Trophoblast cell (in vitro differentiated cells and primary cell): ENCODE measurements around the gene ITGA6.

Experiments
- DNase-seq, 2 donors: peaks; one replicate each; pipeline ENCODE4 v3.0.0-alpha.2; 2016
- H2AFZ ChIP-seq: 2 replicates; pipeline ENCODE4 v1.6.1; 2013; ENCODE audit warnings: low read length, moderate library complexity, mild to moderate bottlenecking; ENCODE audit not compliant: insufficient read depth, poor library complexity
- H2AK5ac ChIP-seq: 2 replicates; pipeline ENCODE4 v1.6.1; 2013; ENCODE audit warnings: mild to moderate bottlenecking, low read length
- H2BK120ac ChIP-seq: 2 replicates; pipeline ENCODE4 v1.6.1; 2013; ENCODE audit warnings: low read length, mild to moderate bottlenecking, moderate library complexity; ENCODE audit not compliant: insufficient read depth, poor library complexity
- H2BK12ac ChIP-seq: 2 replicates; pipeline ENCODE4 v1.6.1; 2013; ENCODE audit warnings: mild to moderate bottlenecking, low read length, moderate library complexity
- H2BK5ac ChIP-seq: 2 replicates; pipeline ENCODE4 v1.6.1; 2013; ENCODE audit warnings: low read length, low read depth, moderate library complexity, mild to moderate bottlenecking; ENCODE audit not compliant: poor library complexity
- H3K14ac ChIP-seq: 2 replicates; pipeline ENCODE4 v1.6.1; 2013; ENCODE audit warnings: mild to moderate bottlenecking, low read length
- H3K18ac ChIP-seq: 2 replicates; pipeline ENCODE4 v1.6.1; 2013; ENCODE audit warnings: mild to moderate bottlenecking, low read length
- H3K23ac ChIP-seq: 2 replicates; pipeline ENCODE4 v1.6.1; 2013; ENCODE audit warnings: low read length
- H3K27ac ChIP-seq: 2 replicates; pipeline ENCODE4 v1.5.1; 2013; ENCODE audit warnings: low read depth, mild to moderate bottlenecking, inconsistent platforms, low read length, moderate library complexity
- H3K27me3 ChIP-seq: 2 replicates; pipeline ENCODE4 v1.6.1; 2013; ENCODE audit warnings: inconsistent platforms, mild to moderate bottlenecking, low read length, moderate library complexity; ENCODE audit not compliant: insufficient read depth
- H3K36me3 ChIP-seq, 2 experiments: 1 replicate in 1 of 2; 2 replicates in 1 of 2; pipeline ENCODE4 v1.6.1; 2013; ENCODE audit warnings: low read length in 2 of 2, mild to moderate bottlenecking in 2 of 2, moderate library complexity in 1 of 2; ENCODE audit not compliant: insufficient read depth in 2 of 2, control insufficient read depth in 1 of 2
- H3K4ac ChIP-seq: 2 replicates; pipeline ENCODE4 v1.6.1; 2013; ENCODE audit warnings: low read depth, mild to moderate bottlenecking, low read length, moderate library complexity
- H3K4me1 ChIP-seq, 2 experiments: 1 replicate in 1 of 2; 2 replicates in 1 of 2; pipeline ENCODE4 v1.6.1; 2013; ENCODE audit warnings: low read length in 2 of 2, mild to moderate bottlenecking in 2 of 2, moderate library complexity in 1 of 2; ENCODE audit not compliant: insufficient read depth in 2 of 2, control insufficient read depth in 1 of 2
- H3K4me2 ChIP-seq: 2 replicates; pipeline ENCODE4 v1.6.1; 2013; ENCODE audit warnings: inconsistent platforms, mild to moderate bottlenecking, low read length, moderate library complexity
- H3K4me3 ChIP-seq: 2 replicates; pipeline ENCODE4 v1.5.1; 2013; ENCODE audit warnings: mild to moderate bottlenecking, low read depth, low read length, inconsistent platforms
- H3K79me1 ChIP-seq: one replicate; pipeline ENCODE4 v1.6.1; 2013; ENCODE audit warnings: low read length
- H3K79me2 ChIP-seq: 2 replicates; pipeline ENCODE4 v1.6.1; 2013; ENCODE audit warnings: low read length, mild to moderate bottlenecking; ENCODE audit not compliant: control insufficient read depth, insufficient read depth, poor library complexity
- H3K9ac ChIP-seq: 2 replicates; pipeline ENCODE4 v1.6.1; 2013; ENCODE audit warnings: mild to moderate bottlenecking, low read length
- H3K9me3 ChIP-seq: 2 replicates; pipeline ENCODE4 v1.6.1; 2013; ENCODE audit warnings: low read depth, mild to moderate bottlenecking, control low read depth, inconsistent platforms, low read length; ENCODE audit not compliant: insufficient read depth
- H4K12ac ChIP-seq: 2 replicates; pipeline ENCODE4 v1.6.1; 2013; ENCODE audit warnings: low read depth, mild to moderate bottlenecking, low read length, moderate library complexity
- H4K8ac ChIP-seq: 2 replicates; pipeline ENCODE4 v1.6.1; 2013; ENCODE audit warnings: low read depth, mild to moderate bottlenecking, low read length, moderate library complexity
- H4K91ac ChIP-seq: one replicate; pipeline ENCODE4 v1.6.1; 2013; ENCODE audit warnings: low read depth, mild to moderate bottlenecking, low read length, moderate library complexity
- WGBS: extraction: QIAGEN DNeasy Blood & Tissue Kit; methylation state at CpG from one replicate; pipeline ENCODE4 v1.1.7; 2013; ENCODE audit warnings: missing lambda C conversion rate; ENCODE audit not compliant: insufficient read length, insufficient coverage; ENCODE audit errors: extremely low coverage; 5-methylcytosine and 5-hydroxymethylcytosine counted together

Gene ITGA6

DNA sequence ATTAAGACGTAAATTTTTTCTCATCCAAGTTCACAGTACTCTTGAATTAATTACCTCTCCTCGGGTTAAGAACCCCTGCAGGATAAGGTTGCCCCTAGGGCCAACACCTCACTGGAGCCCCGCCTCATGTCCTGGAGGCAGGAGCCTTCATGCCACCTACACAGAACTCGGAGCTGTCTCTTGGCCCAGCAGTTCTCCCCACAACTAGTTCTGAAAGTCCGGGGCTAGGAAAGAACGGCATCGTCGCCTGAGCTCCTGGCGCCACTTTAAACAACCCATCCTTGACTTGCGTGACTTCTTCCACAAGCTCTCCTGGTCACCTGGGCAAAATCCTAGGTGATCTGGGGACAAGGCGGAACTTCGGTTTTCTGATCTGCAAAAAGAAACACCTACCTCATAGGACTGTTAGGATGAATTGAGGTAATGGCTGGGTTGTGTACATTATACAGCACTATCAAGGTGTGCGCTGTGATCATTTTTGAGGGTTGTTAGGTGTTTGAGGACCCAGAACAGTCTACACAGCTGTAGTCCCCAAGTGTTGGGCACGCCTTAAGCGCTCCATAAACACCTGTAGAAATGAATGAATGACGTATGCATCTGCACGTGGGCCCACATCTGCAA, 641 bp upstream of the ITGA6 start:
- no peak overlapping the region for H4K91ac ChIP-seq
- no peaks in the 10 kb centered on the region for H3K9me3 ChIP-seq
- peak overlapping the region; percentile 75 for H3K4me3 ChIP-seq

GRCh38 chr2:172427990-172428831, 825 bp downstream of the ITGA6 start:
- H2BK120ac ChIP-seq = peak overlapping the region; percentile 64
- peaks cover 2 to 10% of the 10 kb centered on the region in 2 experiments for H3K4me1 ChIP-seq
- H3K27ac ChIP-seq = no peak overlapping the region
- H3K36me3 ChIP-seq = no peaks in the 10 kb centered on the region
- H3K9me3 ChIP-seq = no peaks in the 10 kb centered on the region
- H3K4me3 ChIP-seq = peak overlapping the region; percentile 75
- no CpG with 5 or more reads among the region's 63 CpGs for WGBS
- peak in 1 of 2 donors; percentile 43 for DNase-seq
- no peaks in the 10 kb centered on the region for H3K27me3 ChIP-seq
- no peak overlapping the region for H3K23ac ChIP-seq
- H4K8ac ChIP-seq = peak overlapping the region; percentile 46
- no peak overlapping the region for H4K12ac ChIP-seq
- H2BK12ac ChIP-seq = no peak overlapping the region
- no peak overlapping the region for H2AK5ac ChIP-seq
- H2AFZ ChIP-seq = peak overlapping the region; percentile 38
- peak overlapping the region; percentile 82 for H3K4me2 ChIP-seq
- H3K79me1 ChIP-seq = peaks cover 3% of the 10 kb centered on the region
- H3K14ac ChIP-seq = peak overlapping the region; percentile 36
- no peak overlapping the region for H3K4ac ChIP-seq
- H4K91ac ChIP-seq = peak overlapping the region; percentile 26
- H3K79me2 ChIP-seq = peaks cover 3% of the 10 kb centered on the region
- H3K18ac ChIP-seq = peak overlapping the region; percentile 67
- H2BK5ac ChIP-seq = no peak overlapping the region
- H3K9ac ChIP-seq = peak overlapping the region; percentile 63

More for the DNA sequence above, 641 bp upstream of the ITGA6 start:
- H2BK12ac ChIP-seq = no peak overlapping the region
- H3K79me1 ChIP-seq = peaks cover 3% of the 10 kb centered on the region
- H3K27me3 ChIP-seq = no peaks in the 10 kb centered on the region
- no CpG with 5 or more reads among the region's 17 CpGs for WGBS
- no peak overlapping the region for H2BK120ac ChIP-seq
- H4K8ac ChIP-seq = no peak overlapping the region
- H2BK5ac ChIP-seq = no peak overlapping the region
- no peak overlapping the region for H3K23ac ChIP-seq
- H3K4me1 ChIP-seq = peaks cover 2 to 10% of the 10 kb centered on the region in 2 experiments
- no peak overlapping the region for H3K14ac ChIP-seq
- no peaks in the 10 kb centered on the region for H3K36me3 ChIP-seq
- no peak overlapping the region for H3K18ac ChIP-seq
- peak overlapping the region; percentile 82 for H3K4me2 ChIP-seq
- no peak overlapping the region for H2AK5ac ChIP-seq
- peaks cover 3% of the 10 kb centered on the region for H3K79me2 ChIP-seq
- no peak overlapping the region for H2AFZ ChIP-seq
- H3K27ac ChIP-seq = no peak overlapping the region
- H3K4ac ChIP-seq = no peak overlapping the region
- H4K12ac ChIP-seq = no peak overlapping the region
- no peak for DNase-seq
- H3K9ac ChIP-seq = no peak overlapping the region

DNA sequence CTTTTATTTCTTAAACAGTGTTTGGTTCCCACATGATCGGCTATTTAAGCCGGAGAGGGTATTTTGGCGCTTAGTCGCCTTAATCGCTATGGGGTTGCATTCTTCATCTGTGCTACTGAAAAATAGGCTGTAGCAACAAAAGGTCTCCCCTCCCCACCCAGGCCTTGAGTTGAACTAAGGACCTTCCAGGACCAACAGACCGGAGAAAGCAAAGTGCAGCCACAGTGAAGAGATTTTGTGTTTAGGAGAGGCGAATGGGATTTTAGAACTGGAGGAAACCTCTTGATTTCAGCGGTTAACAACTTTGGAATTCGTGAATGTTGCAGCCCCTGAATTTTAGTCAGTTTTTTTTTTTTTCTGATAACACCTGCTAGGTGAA, 1.4 kb downstream of the ITGA6 start:
- Histone ChIP-seq H3K4me2 (peak overlapping the region; percentile 82), H4K12ac (no peak overlapping the region), H3K27me3 (no peaks in the 10 kb centered on the region), H2BK12ac (no peak overlapping the region), H3K79me1 (peaks cover 3% of the 10 kb centered on the region), H4K8ac (no peak overlapping the region), H3K9me3 (no peaks in the 10 kb centered on the region), H3K9ac (no peak overlapping the region), H3K79me2 (peaks cover 3% of the 10 kb centered on the region), H3K4me3 (no peak overlapping the region), H3K14ac (no peak overlapping the region), H3K23ac (no peak overlapping the region), H2AFZ (no peak overlapping the region), H3K4ac (no peak overlapping the region), H3K4me1 (peaks cover 2 to 9% of the 10 kb centered on the region in 2 experiments), H3K36me3 (no peaks in the 10 kb centered on the region), H2BK5ac (no peak overlapping the region), H2AK5ac (no peak overlapping the region), H2BK120ac (no peak overlapping the region), H3K27ac (no peak overlapping the region), H4K91ac (no peak overlapping the region), H3K18ac (no peak overlapping the region)
- no CpG with 5 or more reads among the region's 9 CpGs for WGBS
- no peak for DNase-seq

- H3K36me3 ChIP-seq = no peaks in the 10 kb centered on the region
- H3K79me1 ChIP-seq = peaks cover 3% of the 10 kb centered on the region
- H3K23ac ChIP-seq = no peak overlapping the region
- H3K79me2 ChIP-seq = peaks cover 3% of the 10 kb centered on the region
- H2AK5ac ChIP-seq = no peak overlapping the region
- WGBS = no CpG with 5 or more reads among the region's 9 CpGs
- no peak overlapping the region for H3K18ac ChIP-seq
- H3K27me3 ChIP-seq = no peaks in the 10 kb centered on the region
- no peak overlapping the region for H4K8ac ChIP-seq
- no peak overlapping the region for H3K4ac ChIP-seq
- H4K91ac ChIP-seq = no peak overlapping the region
- H3K4me2 ChIP-seq = peak overlapping the region; percentile 82
- no peak overlapping the region for H2AFZ ChIP-seq
- no peak overlapping the region for H2BK12ac ChIP-seq
- peaks cover 2 to 9% of the 10 kb centered on the region in 2 experiments for H3K4me1 ChIP-seq
- no peak overlapping the region for H4K12ac ChIP-seq
- H3K14ac ChIP-seq = no peak overlapping the region
- no peak overlapping the region for H2BK120ac ChIP-seq
- no peaks in the 10 kb centered on the region for H3K9me3 ChIP-seq
- no peak overlapping the region for H3K27ac ChIP-seq
- H2BK5ac ChIP-seq = no peak overlapping the region
- H3K4me3 ChIP-seq = no peak overlapping the region
- no peak overlapping the region for H3K9ac ChIP-seq
- DNase-seq = peak; percentile 76 to 81
Measured at GRCh38 chr2:172429301-172429968, 2.0 kb downstream of the ITGA6 start.
